ENCODE results near the gene ZNF76. TPM values are rescaled to one million over a fixed set of nuclear protein-coding genes. Genes with fewer than 3 reads are reported as not detected.

Gene ZNF76
- total and polyA plus RNA-seq, 9 of the 15 experiments (the other 6 are each of a cell fraction or from before 2014, with no cell fraction given), result 1.2 to 17.8 (median 10.7) TPM

DNA sequence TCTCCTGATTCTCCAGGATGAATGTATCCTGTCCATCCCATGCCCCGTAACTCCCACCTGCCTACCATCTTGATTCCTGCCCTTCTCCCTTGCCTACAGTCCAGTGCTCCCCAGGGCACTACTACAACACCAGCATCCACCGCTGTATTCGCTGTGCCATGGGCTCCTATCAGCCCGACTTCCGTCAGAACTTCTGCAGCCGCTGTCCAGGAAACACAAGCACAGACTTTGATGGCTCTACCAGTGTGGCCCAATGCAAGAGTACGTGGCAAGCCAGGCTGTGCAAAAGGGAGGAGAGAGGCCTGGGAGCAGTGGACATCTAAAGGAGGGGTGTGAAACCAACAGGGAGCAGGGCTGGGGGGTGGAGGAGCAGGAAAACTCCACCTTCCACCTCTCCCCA, 15.0 kb upstream of the ZNF76 start:
- H3K79me2 ChIP-seq (ENCODE audit: control insufficient read depth, insufficient read depth, low read length), result no peaks in the 10 kb centered on the region; the same call in 2 of the 3 replicates
- H3K9me3 ChIP-seq (replicated peaks; ENCODE audit: control insufficient read depth, insufficient read depth, low read depth, low read length), result no peaks in the 10 kb centered on the region
- FAIRE-seq (no peak), DNase-seq (ENCODE audit: extremely low read depth in 1 of 4, low spot score in 3 of 4) (no peak), ATAC-seq (no peak)
- intact Hi-C loops (cut with micrococcal nuclease) (no loop called here), in situ Hi-C loops (cut with MboI) (loop anchor here (5.0 kb wide), 1 partner anchor 257 kb away; no protein-coding TSS in a partner anchor)
- H3K4me3 ChIP-seq, result no peak overlapping the region
- BruUV-seq (replicated peaks), result no TSS peak
- H3K36me3 ChIP-seq (ENCODE audit: control insufficient read depth, insufficient read depth, low read length), result peaks cover 22% of the 10 kb centered on the region; the same call in 1 of the 3 replicates
- WGBS (ENCODE audit: insufficient coverage, low coverage, missing lambda C conversion rate), result 74% methylated on average over 7 of the region's 7 CpGs
- H4K20me1 ChIP-seq (replicated peaks; ENCODE audit: control insufficient read depth, insufficient read depth, low read length), result peaks cover 9% of the 10 kb centered on the region
- H3K9ac ChIP-seq (ENCODE audit: insufficient read depth in 1 of 2, low read depth in 2 of 2, low read length in 2 of 2), result no peak overlapping the region
- no peaks in the 10 kb centered on the region for H3K27me3 ChIP-seq (ENCODE audit: control insufficient read depth in 2 of 2, insufficient read depth in 2 of 2, low read length in 2 of 2)
- H2AFZ ChIP-seq (ENCODE audit: low read depth, low read length), result no peak overlapping the region
- TF ChIP-seq, protein P1, sequence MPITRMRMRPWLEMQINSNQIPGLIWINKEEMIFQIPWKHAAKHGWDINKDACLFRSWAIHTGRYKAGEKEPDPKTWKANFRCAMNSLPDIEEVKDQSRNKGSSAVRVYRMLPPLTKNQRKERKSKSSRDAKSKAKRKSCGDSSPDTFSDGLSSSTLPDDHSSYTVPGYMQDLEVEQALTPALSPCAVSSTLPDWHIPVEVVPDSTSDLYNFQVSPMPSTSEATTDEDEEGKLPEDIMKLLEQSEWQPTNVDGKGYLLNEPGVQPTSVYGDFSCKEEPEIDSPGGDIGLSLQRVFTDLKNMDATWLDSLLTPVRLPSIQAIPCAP (CRISPR knock-in tag; IDR thresholded peaks at IDR 0.05; ENCODE audit: borderline replicate concordance), result no peak
- TF ChIP-seq C11orf30 (IDR thresholded peaks at IDR 0.05; ENCODE audit: low read depth) (no peak), BACH1 (tag; IDR thresholded peaks at IDR 0.05) (no peak), POLR3A (IDR thresholded peaks at IDR 0.05; ENCODE audit: borderline replicate concordance, extremely low read depth, insufficient read depth, insufficient read length) (no peak), PHF21A (IDR thresholded peaks at IDR 0.05; ENCODE audit: borderline replicate concordance, low read depth) (no peak), PML (IDR thresholded peaks at IDR 0.05; ENCODE audit: low read length) (no peak), ZNF76 (CRISPR knock-in tag; IDR thresholded peaks at IDR 0.05; ENCODE audit: borderline replicate concordance) (no peak)
- TF ChIP-seq, protein P2, sequence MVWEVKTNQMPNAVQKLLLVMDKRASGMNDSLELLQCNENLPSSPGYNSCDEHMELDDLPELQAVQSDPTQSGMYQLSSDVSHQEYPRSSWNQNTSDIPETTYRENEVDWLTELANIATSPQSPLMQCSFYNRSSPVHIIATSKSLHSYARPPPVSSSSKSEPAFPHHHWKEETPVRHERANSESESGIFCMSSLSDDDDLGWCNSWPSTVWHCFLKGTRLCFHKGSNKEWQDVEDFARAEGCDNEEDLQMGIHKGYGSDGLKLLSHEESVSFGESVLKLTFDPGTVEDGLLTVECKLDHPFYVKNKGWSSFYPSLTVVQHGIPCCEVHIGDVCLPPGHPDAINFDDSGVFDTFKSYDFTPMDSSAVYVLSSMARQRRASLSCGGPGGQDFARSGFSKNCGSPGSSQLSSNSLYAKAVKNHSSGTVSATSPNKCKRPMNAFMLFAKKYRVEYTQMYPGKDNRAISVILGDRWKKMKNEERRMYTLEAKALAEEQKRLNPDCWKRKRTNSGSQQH (CRISPR knock-in tag; IDR thresholded peaks at IDR 0.05), result no peak
- POLR2A ChIA-PET, result interaction anchor here (0.9 to 1.1 kb wide), 3 partner anchors 11 to 93 kb away, joined by 3 read pairs; no protein-coding TSS in a partner anchor
- H3K9me1 ChIP-seq (ENCODE audit: control insufficient read depth, insufficient read depth, low read length), result no peaks in the 10 kb centered on the region
- peaks cover 14 to 19% of the 10 kb centered on the region in 2 experiments; a peak in 4 of 5 replicates for H3K4me1 ChIP-seq (replicated peaks in 1 of 2; ENCODE audit: control insufficient read depth in 2 of 2, insufficient read depth in 2 of 2, low read length in 2 of 2)
- CTCF ChIA-PET (ENCODE audit: low intra/inter-chr PET ratio), result interaction anchor here (0.7 kb wide), 1 partner anchor 727 kb away, joined by 3 read pairs; no protein-coding TSS in a partner anchor
- H3K27ac ChIP-seq (ENCODE audit: extremely low read depth, low read depth, low read length), result no peak overlapping the region
- H3K4me2 ChIP-seq (ENCODE audit: insufficient read depth, low read length), result no peak overlapping the region

All from K562 (cell line).